ENCODE data around the gene DUSP9. TPM values are rescaled to one million over a fixed set of nuclear protein-coding genes. Genes with fewer than 3 reads are reported as not detected.

The DUSP9 gene
- total and polyA plus RNA-seq, 2 donors (not counting 3 experiments of a cell fraction or from before 2014, with no cell fraction given) = 0.04 TPM; not detected in 1

GRCh38 chrX:153700376-153700945 is 53.5 kb downstream of the DUSP9 start:
- TSS peak; percentile 71 for BruUV-seq (replicated peaks)

More at GRCh38 chrX:153700376-153700945, 53.5 kb downstream of the DUSP9 start:
- intact Hi-C loops (cut with micrococcal nuclease) = no loop called here
- peak overlapping the region; percentile 23 for H3K27ac ChIP-seq (ENCODE audit: insufficient read depth, low read depth, low read length)
- no peak overlapping the region for H3K9ac ChIP-seq (replicated peaks; ENCODE audit: extremely low read depth, insufficient read depth, low read length)
- ChIA-PET POLR2A (no interaction called here), CTCF (no interaction called here)
- H3K4me3 ChIP-seq (replicated peaks in 1 of 3; ENCODE audit: insufficient read depth in 1 of 3, low read depth in 1 of 3, low read length in 3 of 3) = no peak overlapping the region
- no peak overlapping the region for H3K4me2 ChIP-seq (ENCODE audit: insufficient read depth, low read length)
- H3K4me1 ChIP-seq (ENCODE audit: control insufficient read depth, extremely low read depth, insufficient read depth, low read length) = peaks cover 19% of the 10 kb centered on the region
- H4K20me1 ChIP-seq (replicated peaks; ENCODE audit: control insufficient read depth, extremely low read depth, insufficient read depth, low read length) = no peaks in the 10 kb centered on the region
- DNase-seq (ENCODE audit: low read depth, low spot score) (no peak), FAIRE-seq (no peak)
- H3K9me3 ChIP-seq (replicated peaks; ENCODE audit: control insufficient read depth, insufficient read depth, low read length) = no peaks in the 10 kb centered on the region
- dilution Hi-C loops (cut with MboI; ENCODE audit: extremely low pct_ligation_motif_present, low sequenced_read_pairs) = no loop called here
- TF ChIP-seq MYC (IDR thresholded peaks at IDR 0.05; ENCODE audit: low read depth, low read length) = no peak
- TF ChIP-seq GATA2 (IDR thresholded peaks at IDR 0.05; ENCODE audit: insufficient read depth, insufficient read length, low read depth, low read length) = no peak
- no peaks in the 10 kb centered on the region for H3K27me3 ChIP-seq (ENCODE audit: control insufficient read depth in 2 of 2, insufficient read depth in 2 of 2, low read length in 2 of 2)
- no peaks in the 10 kb centered on the region for H3K79me2 ChIP-seq (ENCODE audit: control insufficient read depth, insufficient read depth, low read length)
- peaks cover 2 to 19% of the 10 kb centered on the region in 2 experiments for H3K36me3 ChIP-seq (ENCODE audit: control insufficient read depth in 2 of 2, extremely low read depth in 1 of 2, insufficient read depth in 2 of 2, low read length in 2 of 2)
- no peak overlapping the region for H2AFZ ChIP-seq (ENCODE audit: low read depth, low read length)
- no peaks in the 10 kb centered on the region for H3K9me1 ChIP-seq (replicated peaks; ENCODE audit: control insufficient read depth, extremely low read depth, insufficient read depth, low read length)

Small RNA genes within 50 kb of the gene (small RNA-seq; reads per million reads assigned to genes)
- not detected for gene RN7SL687P (ENCODE audit: insufficient read depth, insufficient read length, low read depth, low replicate concordance)

Other genes starting within 250 kb of the DUSP9 start
- gene PNMA6E, start 245.9 kb upstream of the DUSP9 start, total RNA-seq = not detected in 2 replicates
- not detected in 2 replicates for gene PNMA6E, start 245.9 kb upstream of the DUSP9 start, polyA plus RNA-seq
- 1.2 TPM in 2 replicates for gene ZFP92, start 235.7 kb upstream of the DUSP9 start, total RNA-seq
- gene ZFP92, start 235.7 kb upstream of the DUSP9 start, polyA plus RNA-seq = 0.36 and 0.43 TPM in 2 replicates
- gene TREX2, start 201.1 kb upstream of the DUSP9 start, total RNA-seq = 0.82 and 1.9 TPM in 2 replicates
- 0.99 and 1.9 TPM in 2 replicates for gene TREX2, start 201.1 kb upstream of the DUSP9 start, polyA plus RNA-seq
- gene HAUS7, start 176.6 kb upstream of the DUSP9 start, total RNA-seq = 30.6 and 46.4 TPM in 2 replicates
- 31.0 and 33.4 TPM in 2 replicates for gene HAUS7, start 176.6 kb upstream of the DUSP9 start, polyA plus RNA-seq
- 453 and 479 TPM in 2 replicates for gene BGN, start 152.2 kb upstream of the DUSP9 start, total RNA-seq
- gene BGN, start 152.2 kb upstream of the DUSP9 start, polyA plus RNA-seq = 879 and 880 TPM in 2 replicates
- gene ATP2B3, start 129.6 kb upstream of the DUSP9 start, total RNA-seq = 0.07 and 0.16 TPM in 2 replicates
- 0.01 and 0.02 TPM in 2 replicates for gene ATP2B3, start 129.6 kb upstream of the DUSP9 start, polyA plus RNA-seq
- 20.8 and 21.3 TPM in 2 replicates for gene CCNQ, start 48.1 kb upstream of the DUSP9 start, total RNA-seq
- gene CCNQ, start 48.1 kb upstream of the DUSP9 start, polyA plus RNA-seq = 37.0 and 42.9 TPM in 2 replicates
- gene PNCK, start 26.6 kb downstream of the DUSP9 start, total RNA-seq = not detected in 2 replicates
- 0.12 and 0.37 TPM in 2 replicates for gene PNCK, start 26.6 kb downstream of the DUSP9 start, polyA plus RNA-seq
- 23.6 and 28.8 TPM in 2 replicates for gene SLC6A8, start 40.7 kb downstream of the DUSP9 start, total RNA-seq
- 22.7 and 22.8 TPM in 2 replicates for gene SLC6A8, start 40.7 kb downstream of the DUSP9 start, polyA plus RNA-seq
- gene BCAP31, start 77.2 kb downstream of the DUSP9 start, total RNA-seq = 198 and 203 TPM in 2 replicates
- gene BCAP31, start 77.2 kb downstream of the DUSP9 start, polyA plus RNA-seq = 169 and 220 TPM in 2 replicates
- 12.9 and 14.3 TPM in 2 replicates for gene ABCD1, start 77.7 kb downstream of the DUSP9 start, total RNA-seq
- gene ABCD1, start 77.7 kb downstream of the DUSP9 start, polyA plus RNA-seq = 9.1 and 11.3 TPM in 2 replicates
- 29.7 and 31.4 TPM in 2 replicates for gene PLXNB3, start 117.0 kb downstream of the DUSP9 start, total RNA-seq
- gene PLXNB3, start 117.0 kb downstream of the DUSP9 start, polyA plus RNA-seq = 19.0 and 27.1 TPM in 2 replicates
- 0.18 and 0.40 TPM in 2 replicates for gene SRPK3, start 133.8 kb downstream of the DUSP9 start, total RNA-seq
- gene SRPK3, start 133.8 kb downstream of the DUSP9 start, polyA plus RNA-seq = 0.25 and 0.29 TPM in 2 replicates
- 57.7 and 60.7 TPM in 2 replicates for gene IDH3G, start 147.2 kb downstream of the DUSP9 start, total RNA-seq
- gene IDH3G, start 147.2 kb downstream of the DUSP9 start, polyA plus RNA-seq = 116 and 128 TPM in 2 replicates
- gene SSR4, start 147.5 kb downstream of the DUSP9 start, total RNA-seq = 235 and 242 TPM in 2 replicates
- gene SSR4, start 147.5 kb downstream of the DUSP9 start, polyA plus RNA-seq = 732 and 1,321 TPM in 2 replicates
- gene PDZD4, start 183.3 kb downstream of the DUSP9 start, total RNA-seq = 0.09 TPM in 2 replicates
- gene PDZD4, start 183.3 kb downstream of the DUSP9 start, polyA plus RNA-seq = 0.07 and 0.08 TPM in 2 replicates
- not detected in 2 replicates for gene L1CAM, start 239.0 kb downstream of the DUSP9 start, total RNA-seq
- gene L1CAM, start 239.0 kb downstream of the DUSP9 start, polyA plus RNA-seq = 0.01 and 0.02 TPM in 2 replicates